GM18861 (cell line): ENCODE results near the gene MAGEA4.
"Not testable (repeated sequence)": the region's sequence is repeated elsewhere in the genome, so short reads cannot be mapped to it uniquely, and the experiment has no call there.

Experiments
- ATAC-seq: cut with Tn5 transposase; IDR thresholded peaks from one replicate; pipeline ENCODE4 v1.9.1; 2021; ENCODE audit not compliant: unreplicated experiment

The MAGEA4 gene

DNA sequence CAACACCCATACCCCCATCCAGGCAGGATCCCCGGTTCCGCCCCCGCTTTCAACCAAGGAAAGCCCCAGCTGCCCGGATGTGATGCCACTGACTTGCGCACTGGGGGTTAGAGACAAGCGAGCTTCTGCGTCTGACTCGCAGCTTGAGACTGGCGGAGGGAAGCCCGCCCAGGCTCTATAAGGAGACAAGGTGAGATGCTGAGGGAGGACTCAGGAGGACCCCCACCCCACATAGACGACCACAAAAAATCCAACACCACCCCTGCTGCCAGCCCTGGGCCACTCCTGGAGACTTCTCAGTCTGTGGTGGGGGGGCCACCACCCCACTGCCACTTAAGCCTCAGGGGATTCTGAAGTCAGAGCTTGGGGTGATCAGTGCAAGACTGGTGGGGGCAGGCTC, at the start of gene MAGEA4:
Gene MAGEA4, plus strand, starts transcription at position 110 of the 400 bp plus-strand sequence. CDS start 10,776 bp downstream, outside the sequence.
- ATAC-seq = no peak

DNA sequence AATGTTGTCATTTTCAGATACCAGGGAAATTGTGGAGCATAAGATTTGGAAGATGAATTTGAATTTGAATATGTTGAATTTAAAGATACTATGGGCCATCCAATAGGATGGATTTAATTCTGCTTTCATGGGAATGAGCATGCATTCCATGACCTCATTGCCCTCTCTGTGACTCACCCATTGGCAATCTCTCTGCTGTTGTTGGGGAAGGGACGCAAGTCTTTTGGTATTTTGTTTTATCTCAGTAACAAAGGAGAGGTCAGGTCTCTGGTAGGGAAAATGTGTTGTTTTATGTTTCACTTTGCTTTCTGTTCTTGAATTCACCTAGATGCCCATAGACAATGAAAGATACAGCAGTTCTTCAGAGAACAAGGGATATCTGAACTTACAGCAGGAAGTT, 42.1 kb upstream of the MAGEA4 start:
- ATAC-seq = no peak

GRCh38 chrX:151871244-151871643, 41.4 kb upstream of the MAGEA4 start:
- ATAC-seq = no peak

- no peak for ATAC-seq
These were observed 39.6 kb upstream of the MAGEA4 start for GRCh38 chrX:151873096-151873495.

- ATAC-seq = no peak
These were observed 37.2 kb upstream of the MAGEA4 start for GRCh38 chrX:151875270-151876026.

DNA sequence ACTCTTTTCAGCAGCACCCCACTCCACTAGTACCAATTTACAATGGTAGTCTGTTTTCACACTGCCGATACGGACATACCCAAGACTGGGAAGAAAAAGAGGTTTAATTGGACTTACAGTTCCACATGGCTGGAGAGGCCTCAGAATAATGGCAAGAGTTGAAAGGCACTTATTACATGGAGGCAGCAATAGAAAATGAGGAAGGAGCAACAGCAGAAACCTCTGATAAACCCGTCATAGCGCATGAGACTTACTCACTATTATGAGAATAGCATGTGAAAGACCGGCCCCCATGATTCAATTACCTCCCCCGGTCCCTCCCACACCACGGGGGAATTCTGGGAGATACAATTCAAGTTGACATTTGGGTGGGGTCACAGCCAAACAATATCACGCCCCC, 34.1 kb upstream of the MAGEA4 start:
- ATAC-seq = no peak

DNA sequence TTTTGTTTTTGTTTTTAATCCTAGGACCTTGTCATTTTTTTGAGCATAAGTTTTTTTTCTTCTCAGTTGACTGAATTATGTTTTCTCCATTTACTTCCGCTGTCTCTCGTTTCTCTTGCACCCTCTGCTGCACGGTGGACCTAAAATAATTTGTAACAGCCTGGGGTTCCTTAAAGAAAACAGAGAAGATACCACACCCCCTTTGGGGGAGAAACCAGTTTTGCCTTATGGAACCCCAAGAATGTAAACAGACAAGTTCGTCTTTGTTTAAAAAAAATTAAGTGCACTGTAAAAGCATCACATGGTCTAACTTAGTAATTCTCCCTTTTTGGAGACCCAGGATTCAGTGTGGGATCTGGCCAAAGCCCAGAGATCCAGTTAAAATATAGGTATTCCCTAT, 32.8 kb upstream of the MAGEA4 start:
- ATAC-seq = no peak

DNA sequence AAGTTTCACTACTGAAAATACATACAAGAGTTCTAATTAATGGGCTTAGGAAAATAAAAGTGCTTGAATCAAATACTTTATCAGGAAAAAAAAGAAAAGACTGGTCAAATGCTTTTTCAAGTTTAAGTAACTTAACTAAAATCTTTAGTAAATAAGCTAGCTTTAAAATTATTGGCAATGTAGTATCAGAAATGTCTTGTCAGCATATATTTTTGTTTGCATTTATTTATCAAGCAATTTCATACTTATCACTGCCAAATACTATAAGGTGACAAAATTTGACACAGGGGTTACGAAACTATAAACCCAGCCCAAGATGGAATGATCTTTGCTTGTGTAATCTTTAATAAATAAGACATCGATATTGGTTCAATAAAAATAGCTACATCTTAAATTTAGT, 31.8 kb upstream of the MAGEA4 start:
- no peak for ATAC-seq

DNA sequence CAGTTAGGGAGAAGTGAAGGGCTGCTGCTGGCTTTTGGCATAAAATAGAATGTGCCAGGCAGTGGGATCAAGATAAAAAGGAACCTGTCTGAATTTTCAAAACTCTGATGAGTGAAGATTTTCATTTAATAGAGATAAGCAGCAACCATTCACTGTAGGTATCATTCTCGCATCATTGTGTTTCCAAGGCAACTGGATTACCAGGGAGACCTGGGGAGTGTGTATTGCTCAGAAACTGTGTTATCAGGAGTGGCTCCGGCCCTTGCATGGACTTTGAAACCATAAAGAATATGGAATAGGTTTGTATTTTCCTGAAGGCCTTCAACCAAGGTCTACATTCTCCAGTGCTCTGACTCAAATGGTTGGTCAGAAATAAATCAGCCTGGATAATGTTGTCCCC, 23.3 kb upstream of the MAGEA4 start:
- no peak for ATAC-seq

DNA sequence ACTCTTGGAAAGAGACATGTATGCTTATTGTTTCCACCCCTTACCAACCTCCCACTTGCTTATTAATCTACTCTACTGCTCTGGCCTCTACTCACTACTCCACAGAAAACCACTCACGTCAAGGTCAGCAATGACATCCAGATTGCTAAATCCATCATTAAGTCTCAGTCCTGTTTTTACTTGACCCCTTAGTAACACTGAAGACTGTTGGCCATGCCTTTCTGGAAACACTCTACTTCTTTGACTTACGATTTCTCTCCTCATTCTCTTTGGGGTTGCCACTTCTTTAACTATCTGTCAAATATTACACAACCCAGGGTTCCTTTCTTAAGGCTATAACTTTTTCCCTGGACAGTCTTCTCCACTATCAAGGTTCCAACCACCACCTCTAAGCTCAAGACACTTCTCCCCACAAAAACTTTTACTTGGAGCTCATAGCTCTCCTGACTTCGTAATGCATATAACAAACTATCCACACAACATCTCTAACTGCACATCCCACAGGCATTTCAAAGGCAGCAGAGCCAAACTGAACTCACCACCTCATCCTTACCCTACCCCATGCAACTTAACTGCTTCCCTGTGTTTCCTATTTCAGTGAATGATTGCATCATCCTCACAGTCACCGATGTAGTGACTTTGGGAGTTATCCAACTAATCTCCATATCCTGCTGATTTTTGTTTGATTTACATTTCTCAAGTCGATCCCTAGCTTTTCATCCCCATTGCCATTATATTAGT, 15.8 kb upstream of the MAGEA4 start:
- ATAC-seq = no peak

GRCh38 chrX:151899622-151900021, 13.1 kb upstream of the MAGEA4 start:
- no peak for ATAC-seq

GRCh38 chrX:151901826-151902225, 10.9 kb upstream of the MAGEA4 start:
- no peak for ATAC-seq

- ATAC-seq = no peak
These were observed 9.7 kb upstream of the MAGEA4 start for GRCh38 chrX:151902813-151903591.

DNA sequence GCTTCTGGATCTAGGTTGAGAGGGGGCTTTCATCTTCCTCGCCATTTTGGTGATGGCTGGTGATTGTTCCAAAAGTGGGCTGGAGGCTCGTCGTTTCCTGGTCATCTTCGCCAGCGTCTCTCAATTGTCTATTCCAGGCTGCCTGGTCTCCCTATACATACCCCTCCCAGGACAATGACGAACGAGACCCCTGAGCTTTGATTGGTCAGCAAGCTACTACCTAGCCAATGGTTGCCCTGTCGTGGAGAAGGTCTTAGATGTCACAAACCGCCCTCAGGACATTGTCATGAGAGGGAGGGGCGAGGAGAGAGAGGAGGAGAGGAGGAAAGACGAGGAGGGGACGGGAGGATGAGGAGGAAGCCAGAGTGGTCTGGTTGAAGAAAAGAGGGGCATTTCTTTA, 7.7 kb upstream of the MAGEA4 start:
- no peak for ATAC-seq

DNA sequence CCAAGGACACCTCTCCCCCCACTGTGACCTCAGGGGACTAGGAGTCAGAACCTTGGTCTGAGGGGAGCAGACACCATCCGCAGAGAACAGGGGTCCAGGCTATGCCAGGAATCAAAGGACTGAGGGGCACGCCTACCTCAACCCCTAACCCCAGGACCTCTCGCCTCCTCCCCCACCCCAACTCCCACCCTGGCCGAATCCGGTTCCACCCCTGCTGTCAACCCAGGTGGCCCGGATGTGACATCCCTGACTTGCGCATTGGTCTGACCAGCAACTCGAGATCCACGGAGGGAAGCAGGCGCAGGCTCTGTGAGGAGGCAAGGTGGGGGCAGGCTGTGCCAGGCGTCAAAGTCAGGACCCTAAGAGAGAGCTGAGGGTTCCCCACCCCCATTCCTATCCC, 468 bp upstream of the MAGEA4 start:
- ATAC-seq = no peak

DNA sequence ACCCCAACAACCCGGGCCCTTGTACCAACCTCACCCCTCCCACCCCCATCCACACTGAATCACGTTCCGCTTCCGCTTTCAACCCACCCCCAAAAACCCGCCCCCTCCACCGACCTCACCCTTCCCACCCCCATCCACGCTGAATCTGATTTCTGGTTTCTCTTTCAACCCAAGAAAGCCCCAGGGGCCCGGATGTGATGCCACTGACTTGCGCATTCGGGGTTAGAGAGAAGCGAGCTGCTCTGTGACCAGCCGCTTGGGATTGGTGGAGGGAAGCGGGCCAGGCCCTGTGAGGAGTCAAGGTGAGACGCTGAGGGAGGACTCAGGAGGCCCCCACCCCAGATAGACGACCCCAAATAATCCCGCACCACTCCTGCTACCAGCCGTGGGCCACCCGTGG, 6.0 kb downstream of the MAGEA4 start:
- not testable (repeated sequence) for ATAC-seq

GRCh38 chrX:151919610-151920009, 6.9 kb downstream of the MAGEA4 start:
- no peak for ATAC-seq

- no peak for ATAC-seq
These were observed 7.4 kb downstream of the MAGEA4 start for GRCh38 chrX:151920101-151920500.

GRCh38 chrX:151920530-151920929, 7.8 kb downstream of the MAGEA4 start:
- ATAC-seq = no peak

- no peak for ATAC-seq
These were observed 8.6 kb downstream of the MAGEA4 start for GRCh38 chrX:151921292-151921691.

DNA sequence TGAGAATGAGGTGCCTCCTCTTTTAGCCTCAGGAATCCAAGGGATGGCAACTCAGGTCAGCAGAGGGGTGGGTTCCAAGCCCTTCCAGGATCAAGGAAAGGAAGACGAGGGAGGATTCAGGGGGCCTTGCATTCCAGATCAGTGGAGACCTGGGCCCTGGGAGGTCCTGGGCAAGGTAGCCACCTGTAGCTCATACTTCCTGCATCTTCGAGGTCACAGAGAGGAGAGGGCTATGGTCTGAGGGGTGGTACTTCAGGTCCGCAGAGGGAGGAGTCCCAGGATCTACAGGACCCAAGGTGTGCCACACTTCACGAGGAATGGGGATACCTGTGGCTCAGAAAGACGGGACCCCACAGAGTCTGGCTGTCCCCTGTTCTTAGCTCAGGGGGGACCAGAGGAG, 9.2 kb downstream of the MAGEA4 start:
- ATAC-seq = no peak

DNA sequence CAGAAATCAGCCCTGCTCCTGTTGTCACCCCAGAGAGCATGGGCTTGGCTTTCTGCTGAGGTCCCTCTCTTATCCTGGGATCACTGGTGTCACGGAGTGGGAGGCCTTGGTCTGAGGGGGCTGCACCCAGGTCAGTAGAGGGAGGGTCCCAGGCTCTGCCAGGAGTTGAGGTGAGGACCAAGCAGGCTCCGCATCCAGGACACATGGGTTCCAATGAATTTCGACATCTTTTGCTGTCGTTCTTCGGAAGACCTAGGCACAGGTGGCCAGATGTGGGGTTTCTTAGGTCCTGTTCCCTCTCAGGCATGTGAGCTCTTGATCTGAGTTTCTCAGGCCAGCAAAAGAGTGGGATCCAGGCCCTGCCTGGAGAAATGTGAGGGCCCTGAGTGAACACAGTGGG, 10.0 kb downstream of the MAGEA4 start:
- no peak for ATAC-seq
